GM23248 (cell line): Measurements from ENCODE around the gene SLC13A3. TPM values are rescaled to one million over a fixed set of nuclear protein-coding genes. Genes with fewer than 3 reads are reported as not detected.

Experiments
- DNase-seq: peaks from one replicate; pipeline ENCODE4 v3.0.0-alpha.2; 2015
- H2AFZ ChIP-seq: fragments of 200-600 bp; sonication (generic); 2 replicates; pipeline ENCODE4 v1.6.1; 2016; ENCODE audit warnings: antibody characterized with exemption
- H3F3A ChIP-seq: fragments of 200-600 bp; sonication (generic); 2 replicates; pipeline ENCODE4 v1.6.1; 2016; ENCODE audit warnings: mild to moderate bottlenecking, antibody characterized with exemption, mixed run types; ENCODE audit not compliant: insufficient read depth
- H3K27ac ChIP-seq: fragments of 200-600 bp; sonication (generic); 2 replicates; pipeline ENCODE4 v1.5.1; 2016; ENCODE audit warnings: mild to moderate bottlenecking
- H3K27me3 ChIP-seq: fragments of 200-600 bp; sonication (generic); replicated peaks from 2 replicates; pipeline ENCODE4 v1.6.1; 2016; ENCODE audit warnings: mild to moderate bottlenecking; ENCODE audit not compliant: insufficient read depth
- H3K36me3 ChIP-seq: fragments of 200-600 bp; sonication (generic); 2 replicates; pipeline ENCODE4 v1.6.1; 2016; ENCODE audit warnings: low read depth, mild to moderate bottlenecking
- H3K4me1 ChIP-seq: fragments of 200-600 bp; sonication (generic); 2 replicates; pipeline ENCODE4 v1.6.1; 2016; ENCODE audit warnings: mild to moderate bottlenecking; ENCODE audit not compliant: insufficient read depth
- H3K4me2 ChIP-seq: fragments of 200-600 bp; sonication (generic); one replicate; pipeline ENCODE4 v1.6.1; 2016; ENCODE audit warnings: mild to moderate bottlenecking; ENCODE audit not compliant: unreplicated experiment
- H3K4me3 ChIP-seq: fragments of 200-600 bp; sonication (generic); 2 replicates; pipeline ENCODE4 v1.5.1; 2016; ENCODE audit warnings: mild to moderate bottlenecking
- H3K79me2 ChIP-seq: fragments of 200-600 bp; sonication (generic); 2 replicates; pipeline ENCODE4 v1.6.1; 2016; ENCODE audit warnings: mild to moderate bottlenecking; ENCODE audit not compliant: insufficient read depth
- H3K9ac ChIP-seq: fragments of 200-600 bp; sonication (generic); 2 replicates; pipeline ENCODE4 v1.6.1; 2016; ENCODE audit warnings: mild to moderate bottlenecking
- H3K9me2 ChIP-seq: fragments of 200-600 bp; sonication (generic); 2 replicates; pipeline ENCODE4 v1.6.1; 2016; ENCODE audit warnings: mixed run types, mild to moderate bottlenecking, moderate library complexity; ENCODE audit not compliant: insufficient read depth
- H3K9me3 ChIP-seq: fragments of 200-600 bp; sonication (generic); one replicate; pipeline ENCODE4 v1.6.1; 2017; ENCODE audit warnings: low read depth
- H4K20me1 ChIP-seq: fragments of 200-600 bp; sonication (generic); 2 replicates; pipeline ENCODE4 v1.6.0; 2016; ENCODE audit not compliant: insufficient read depth
- EZH2 ChIP-seq: fragments of 200-600 bp; sonication (generic); IDR thresholded peaks from 2 replicates; pipeline ENCODE4 v1.6.1; 2018; ENCODE audit warnings: antibody characterized with exemption, mild to moderate bottlenecking; ENCODE audit not compliant: insufficient read depth, poor library complexity, severe bottlenecking
- EZH2phosphoT487 ChIP-seq: fragments of 200-600 bp; sonication (generic); IDR thresholded peaks from 2 replicates; pipeline ENCODE4 v1.6.1; 2018; ENCODE audit warnings: antibody characterized with exemption, moderate library complexity, mild to moderate bottlenecking, low read depth; ENCODE audit not compliant: insufficient read depth
- WGBS, 2 experiments: methylation state at CpG; one replicate each; pipeline ENCODE4 v1.1.6; 2015 to 2017; ENCODE audit warnings: low lambda C conversion rate in 2 of 2, low coverage in 1 of 2; ENCODE audit errors: missing lambda C conversion rate in 2 of 2; 5-methylcytosine and 5-hydroxymethylcytosine counted together
- in situ Hi-C: fragments of 300-500 bp; cut with MboI; formaldehyde crosslinking; loops from 2 replicates; pipeline ENCODE4 v1.15.0; 2020
- polyA plus RNA-seq: library from polyadenylated mRNA; unstranded; fragments of >200 nt; fragmentation: Nextera tagmentation; extraction: Ambion mirVana; gene quantifications from 2 replicates; pipeline ENCODE4 v1.2.1, GENCODE V29; 2016
- total RNA-seq: library from RNA; depleted of rRNA; stranded (reverse); fragments of >200 nt; shearing (Covaris generic); gene quantifications from 2 replicates; pipeline ENCODE4 v1.2.3, GENCODE V29; 2014

SLC13A3 gene
- total and polyA plus RNA-seq, 2 experiments from 2014 or later = 2.4 to 4.6 TPM

DNA sequence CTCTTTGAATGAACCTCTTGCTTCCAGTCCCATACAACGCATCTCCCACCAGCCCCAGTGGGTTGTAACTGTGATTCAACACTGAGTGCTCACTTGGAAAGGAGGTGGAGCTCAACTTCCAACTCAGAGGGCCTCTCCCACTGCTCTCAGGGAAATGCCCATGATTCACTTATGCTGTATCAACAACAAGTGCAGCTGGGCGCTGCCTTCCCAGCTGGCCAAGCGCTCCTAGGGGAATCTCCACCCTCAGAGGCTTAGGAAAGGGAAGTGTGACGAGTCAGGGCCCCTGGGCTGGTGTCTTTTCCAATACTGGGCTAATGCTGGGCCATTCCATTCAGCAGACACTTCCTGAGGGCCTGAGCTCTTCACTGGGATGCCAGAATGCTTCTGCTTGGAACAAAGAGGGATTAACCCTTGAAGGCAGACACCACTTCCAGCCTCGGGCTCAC lies 92.7 kb downstream of the SLC13A3 start:
- H2AFZ ChIP-seq = no peak overlapping the region
- H3K79me2 ChIP-seq = no peaks in the 10 kb centered on the region
- H3K4me3 ChIP-seq = no peak overlapping the region
- H3K36me3 ChIP-seq = no peaks in the 10 kb centered on the region
- H3K27ac ChIP-seq = no peak overlapping the region
- H3K4me1 ChIP-seq = peaks cover 9% of the 10 kb centered on the region
- TF ChIP-seq EZH2 (no peak), EZH2phosphoT487 (no peak)
- H3K27me3 ChIP-seq = no peaks in the 10 kb centered on the region
- no peaks in the 10 kb centered on the region for H3K9me3 ChIP-seq
- H3F3A ChIP-seq = peaks cover 16% of the 10 kb centered on the region
- no peaks in the 10 kb centered on the region for H4K20me1 ChIP-seq
- no peak overlapping the region for H3K4me2 ChIP-seq
- in situ Hi-C loops = no loop called here
- WGBS, 2 experiments = 37 to 40% methylated on average over 5 of the region's 5 CpGs
- no peaks in the 10 kb centered on the region for H3K9me2 ChIP-seq
- peak; percentile 92 for DNase-seq
- H3K9ac ChIP-seq = no peak overlapping the region

DNA sequence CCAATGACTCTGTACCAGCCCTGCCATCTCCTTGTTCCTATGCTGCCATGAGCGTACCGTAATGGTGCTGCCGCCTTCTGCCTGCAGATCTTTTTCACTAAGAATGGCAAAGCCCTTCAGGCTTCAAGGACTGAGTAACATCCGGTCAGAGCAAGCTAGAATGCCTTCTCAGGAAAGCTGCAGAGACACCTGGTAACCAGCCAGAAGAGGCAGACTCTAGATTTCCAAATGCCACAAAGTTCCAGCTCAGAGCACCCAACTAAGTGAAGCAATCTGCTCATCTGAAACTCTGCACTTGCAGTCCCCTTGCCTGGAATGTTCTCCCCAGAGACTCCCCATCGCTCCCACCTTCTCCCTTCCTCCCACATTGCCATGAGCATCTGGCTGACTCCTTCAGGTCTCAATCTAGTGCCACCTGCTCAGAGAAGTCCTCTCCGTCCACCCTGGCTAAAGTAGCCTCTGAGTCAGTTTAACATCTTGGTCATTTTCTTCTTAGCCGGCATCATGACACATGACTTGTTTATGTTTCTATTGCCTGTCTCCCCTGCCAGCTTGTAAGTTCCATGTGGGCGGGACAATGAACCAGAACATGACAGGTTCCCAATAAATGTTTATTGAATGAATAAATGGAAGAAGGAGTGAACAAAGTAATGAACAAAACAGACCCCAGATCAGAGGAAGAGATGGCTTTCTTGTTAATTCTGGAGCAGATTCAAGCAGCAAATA lies 93.9 kb downstream of the SLC13A3 start:
- H3K36me3 ChIP-seq = no peaks in the 10 kb centered on the region
- peaks cover 16% of the 10 kb centered on the region for H3F3A ChIP-seq
- no peak overlapping the region for H3K4me2 ChIP-seq
- H3K4me3 ChIP-seq = no peak overlapping the region
- no peak overlapping the region for H3K9ac ChIP-seq
- WGBS, 2 experiments = 50 to 52% methylated on average over 8 of the region's 8 CpGs
- 0 out of 2 replicates have a peak overlapping the region, but pooled peaks have one; percentile 5 for H3K27ac ChIP-seq
- peak; percentile 78 for DNase-seq
- no peaks in the 10 kb centered on the region for H3K27me3 ChIP-seq
- no peaks in the 10 kb centered on the region for H3K9me3 ChIP-seq
- in situ Hi-C loops = no loop called here
- no peaks in the 10 kb centered on the region for H4K20me1 ChIP-seq
- H3K79me2 ChIP-seq = no peaks in the 10 kb centered on the region
- peaks cover 9% of the 10 kb centered on the region for H3K4me1 ChIP-seq
- H2AFZ ChIP-seq = no peak overlapping the region
- TF ChIP-seq EZH2phosphoT487 (no peak), EZH2 (no peak)
- H3K9me2 ChIP-seq = no peaks in the 10 kb centered on the region

DNA sequence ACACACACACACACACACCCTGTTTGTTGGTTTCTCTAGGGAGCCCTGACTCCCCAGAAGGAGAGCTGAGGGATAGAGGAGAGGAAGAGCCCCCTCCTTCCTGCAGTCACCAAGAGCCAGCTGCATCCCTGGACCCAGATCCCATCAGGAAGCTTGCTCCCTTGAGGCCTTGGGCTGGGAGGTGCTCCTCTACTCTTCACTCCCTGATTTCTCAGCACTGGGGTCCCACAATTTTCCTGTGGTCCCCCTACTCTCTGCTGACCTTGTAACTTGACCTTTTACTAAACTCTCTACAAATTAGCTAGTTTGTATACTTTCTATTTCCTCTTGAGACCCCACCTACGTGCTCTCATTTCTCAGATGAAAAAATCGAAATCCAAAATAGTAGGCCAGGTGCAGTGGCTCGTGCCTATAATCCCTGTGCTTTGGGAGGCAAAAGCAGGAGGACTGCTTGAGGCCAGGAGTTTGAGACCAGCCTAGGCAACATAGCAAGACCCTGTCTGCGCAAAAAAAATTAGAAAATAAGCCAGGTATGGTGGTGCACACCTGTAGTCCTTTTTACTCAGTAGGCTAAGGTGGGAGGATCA lies 95.8 kb downstream of the SLC13A3 start:
- 52 to 63% methylated on average over 4 of the region's 4 CpGs for WGBS, 2 experiments
- Histone ChIP-seq H3K9ac (no peak overlapping the region), H3K9me3 (no peaks in the 10 kb centered on the region), H3K4me2 (no peak overlapping the region), H3K79me2 (no peaks in the 10 kb centered on the region), H3K9me2 (no peaks in the 10 kb centered on the region), H3F3A (peaks cover 16% of the 10 kb centered on the region), H2AFZ (no peak overlapping the region), H3K27me3 (no peaks in the 10 kb centered on the region), H3K27ac (no peak overlapping the region), H3K4me1 (peaks cover 9% of the 10 kb centered on the region), H4K20me1 (no peaks in the 10 kb centered on the region), H3K36me3 (no peaks in the 10 kb centered on the region), H3K4me3 (no peak overlapping the region)
- TF ChIP-seq EZH2phosphoT487 (no peak), EZH2 (no peak)
- in situ Hi-C loops = no loop called here
- DNase-seq = no peak

DNA sequence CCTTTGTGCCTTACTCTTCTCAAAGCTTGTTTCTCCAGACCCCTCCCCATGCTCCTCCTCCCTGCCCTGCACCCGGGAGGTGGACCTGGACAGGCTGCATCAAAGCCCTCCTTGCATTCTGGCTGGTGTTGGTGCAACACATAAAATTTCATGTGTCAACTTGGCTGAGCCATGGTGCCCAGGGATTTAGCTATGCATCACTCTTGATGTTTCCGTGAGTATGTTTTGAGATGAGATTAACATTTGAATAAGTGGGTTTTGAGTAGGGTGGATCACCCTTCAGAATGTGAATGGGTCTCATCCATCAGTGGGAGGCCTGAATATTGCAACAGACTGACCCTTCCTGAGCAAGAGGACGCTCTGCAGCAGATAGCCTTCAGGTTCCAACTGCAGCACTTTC lies 96.4 kb downstream of the SLC13A3 start:
- DNase-seq = no peak
- Histone ChIP-seq H3K4me3 (no peak overlapping the region), H3K9ac (no peak overlapping the region), H3K79me2 (no peaks in the 10 kb centered on the region), H3K9me2 (no peaks in the 10 kb centered on the region), H3K4me1 (peaks cover 9% of the 10 kb centered on the region), H3F3A (peaks cover 16% of the 10 kb centered on the region), H3K36me3 (no peaks in the 10 kb centered on the region), H3K27me3 (no peaks in the 10 kb centered on the region), H4K20me1 (no peaks in the 10 kb centered on the region), H2AFZ (no peak overlapping the region), H3K9me3 (no peaks in the 10 kb centered on the region), H3K4me2 (no peak overlapping the region), H3K27ac (no peak overlapping the region)
- WGBS, 2 experiments = 11 to 22% methylated on average over 3 of the region's 3 CpGs
- TF ChIP-seq EZH2 (no peak), EZH2phosphoT487 (no peak)
- in situ Hi-C loops = no loop called here
